SK-N-SH treated with all-trans-retinoic acid at 6 μM for 48 hours (cell line): ENCODE results near the gene MLXIP.

Experiments used
- ATAC-seq: fragments of 200-7000 bp; cut with Tn5 transposase; 3 replicates; pipeline ENCODE4 v1.9.1; 2020; ENCODE audit warnings: mild to moderate bottlenecking, moderate library complexity
- ARNTL ChIP-seq: fragments of 450-650 bp; formaldehyde crosslinking; IDR thresholded peaks from 2 replicates; pipeline ENCODE4 v1.5.0; 2020; ENCODE audit warnings: low read depth, mild to moderate bottlenecking, moderate library complexity, borderline replicate concordance
- BACH2 ChIP-seq: fragments of 250-450 bp; sonication (Bioruptor Pico); IDR thresholded peaks from 2 replicates; pipeline ENCODE4 v1.9.0; 2021; ENCODE audit warnings: mild to moderate bottlenecking, borderline replicate concordance
- CREB5 ChIP-seq: fragments of 250-450 bp; sonication (Bioruptor Pico); IDR thresholded peaks from 2 replicates; pipeline ENCODE4 v1.5.1; 2020; ENCODE audit warnings: low read depth, mild to moderate bottlenecking, moderate library complexity
- CSDC2 ChIP-seq: fragments of 250-450 bp; sonication (Bioruptor Pico); IDR thresholded peaks from 2 replicates; pipeline ENCODE4 v1.5.0; 2020; ENCODE audit warnings: mild to moderate bottlenecking, moderate library complexity
- CSRNP3 ChIP-seq: fragments of 250-450 bp; sonication (Bioruptor Pico); IDR thresholded peaks from 2 replicates; pipeline ENCODE4 v1.5.1; 2021; ENCODE audit warnings: mild to moderate bottlenecking, moderate library complexity
- ESRRG ChIP-seq: fragments of 250-450 bp; sonication (Bioruptor Pico); IDR thresholded peaks from 2 replicates; pipeline ENCODE4 v1.6.1; 2021; ENCODE audit warnings: mild to moderate bottlenecking
- GLIS3 ChIP-seq: fragments of 250-450 bp; sonication (Bioruptor Pico); IDR thresholded peaks from 2 replicates; pipeline ENCODE4 v1.5.0; 2020; ENCODE audit warnings: mild to moderate bottlenecking, moderate library complexity
- ISL1 ChIP-seq: fragments of 250-450 bp; sonication (Bioruptor Pico); IDR thresholded peaks from 2 replicates; pipeline ENCODE4 v2.1.2; 2022; ENCODE audit warnings: mild to moderate bottlenecking, moderate library complexity
- OSR1 ChIP-seq: fragments of 250-450 bp; sonication (Bioruptor Pico); IDR thresholded peaks from 2 replicates; pipeline ENCODE4 v1.8.0; 2022; ENCODE audit warnings: moderate library complexity, mild to moderate bottlenecking, inconsistent platforms
- PATZ1 ChIP-seq: fragments of 250-450 bp; sonication (Bioruptor Pico); IDR thresholded peaks from 2 replicates; pipeline ENCODE4 v1.8.0; 2020; ENCODE audit warnings: mild to moderate bottlenecking, moderate library complexity, borderline replicate concordance
- POU6F1 ChIP-seq: fragments of 250-450 bp; sonication (Bioruptor Pico); IDR thresholded peaks from 2 replicates; pipeline ENCODE4 v1.8.0; 2021; ENCODE audit warnings: low read depth, mild to moderate bottlenecking, moderate library complexity, borderline replicate concordance
- SNAI2 ChIP-seq: fragments of 250-450 bp; sonication (Bioruptor Pico); IDR thresholded peaks from 2 replicates; pipeline ENCODE4 v1.5.0; 2020; ENCODE audit warnings: mild to moderate bottlenecking, moderate library complexity
- TCF4 ChIP-seq: fragments of 250-450 bp; sonication (Bioruptor Pico); IDR thresholded peaks from 2 replicates; pipeline ENCODE4 v1.8.0; 2021; ENCODE audit warnings: mild to moderate bottlenecking, moderate library complexity, borderline replicate concordance
- TOX ChIP-seq: fragments of 250-450 bp; sonication (Bioruptor Pico); IDR thresholded peaks from 2 replicates; pipeline ENCODE4 v1.8.0; 2021; ENCODE audit warnings: mild to moderate bottlenecking, moderate library complexity, borderline replicate concordance
- ZC3H10 ChIP-seq: fragments of 250-450 bp; sonication (Bioruptor Pico); IDR thresholded peaks from 2 replicates; pipeline ENCODE4 v1.5.1; 2021; ENCODE audit warnings: mild to moderate bottlenecking, moderate library complexity
- ZFP3 ChIP-seq: fragments of 250-450 bp; sonication (Bioruptor Pico); IDR thresholded peaks from 2 replicates; pipeline ENCODE4 v1.5.0; 2020; ENCODE audit warnings: mild to moderate bottlenecking, moderate library complexity
- ZFP30 ChIP-seq: fragments of 450-650 bp; formaldehyde crosslinking; IDR thresholded peaks from 2 replicates; pipeline ENCODE4 v1.5.0; 2022; ENCODE audit warnings: mild to moderate bottlenecking, moderate library complexity
- ZNF565 ChIP-seq: fragments of 450-650 bp; formaldehyde crosslinking; conservative IDR thresholded peaks from 2 replicates; pipeline ENCODE4 v1.5.0; 2020; ENCODE audit warnings: low read depth, mild to moderate bottlenecking, moderate library complexity
- ZNF70 ChIP-seq: fragments of 450-650 bp; formaldehyde crosslinking; IDR thresholded peaks from 2 replicates; pipeline ENCODE4 v1.5.0; 2020; ENCODE audit warnings: mild to moderate bottlenecking, moderate library complexity
- ZNF8 ChIP-seq: fragments of 450-650 bp; formaldehyde crosslinking; IDR thresholded peaks from 2 replicates; pipeline ENCODE4 v1.5.0; 2020; ENCODE audit warnings: mild to moderate bottlenecking, moderate library complexity

Gene MLXIP

GRCh38 chr12:122087431-122088178, 9.0 kb downstream of the MLXIP start:
- TF ChIP-seq CSDC2 (CRISPR knock-in tag) (no peak), ZNF70 (CRISPR knock-in tag) (no peak), CREB5 (CRISPR knock-in tag) (no peak), ZC3H10 (CRISPR knock-in tag) (no peak), ZNF8 (CRISPR knock-in tag) (no peak), ZFP30 (CRISPR knock-in tag) (no peak), ESRRG (CRISPR knock-in tag) (no peak), TOX (no peak), PATZ1 (CRISPR knock-in tag) (no peak), POU6F1 (CRISPR knock-in tag) (no peak), ISL1 (CRISPR knock-in tag) (no peak), BACH2 (no peak), TCF4 (CRISPR knock-in tag) (no peak), ZNF565 (CRISPR knock-in tag) (no peak), CSRNP3 (no peak), SNAI2 (no peak)
- no peak for ATAC-seq

GRCh38 chr12:122088179-122088810, 9.7 kb downstream of the MLXIP start:
- TF ChIP-seq TCF4 (CRISPR knock-in tag) (no peak), CREB5 (CRISPR knock-in tag) (no peak), ESRRG (CRISPR knock-in tag) (no peak), GLIS3 (CRISPR knock-in tag) (no peak), POU6F1 (CRISPR knock-in tag) (no peak), ZNF70 (CRISPR knock-in tag) (no peak), TOX (no peak), ZNF8 (CRISPR knock-in tag) (no peak), ARNTL (CRISPR knock-in tag) (no peak), ZFP3 (CRISPR knock-in tag) (no peak), PATZ1 (CRISPR knock-in tag) (no peak), SNAI2 (no peak), OSR1 (no peak), ISL1 (CRISPR knock-in tag) (no peak)
- ATAC-seq = no peak
